GM18873 (cell line): ENCODE measurements around the gene HIPK4.
A peak's percentile ranks its signal among the peaks of the same experiment; 100 is the strongest.
"Not testable (repeated sequence)": the region's sequence is repeated elsewhere in the genome, so short reads cannot be mapped to it uniquely, and the experiment has no call there.

Source experiments
- ATAC-seq: cut with Tn5 transposase; IDR thresholded peaks from one replicate; pipeline ENCODE4 v1.9.1; 2021; ENCODE audit warnings: mild to moderate bottlenecking, moderate library complexity, moderate number of reproducible peaks; ENCODE audit not compliant: unreplicated experiment, low FRiP score

HIPK4 gene

GRCh38 chr19:40418040-40418439 lies 28.1 kb upstream of the HIPK4 start:
- no peak for ATAC-seq

GRCh38 chr19:40417643-40417981 lies 27.6 kb upstream of the HIPK4 start:
- ATAC-seq: no peak

GRCh38 chr19:40416918-40417642 lies 27.1 kb upstream of the HIPK4 start:
- ATAC-seq: no peak

DNA sequence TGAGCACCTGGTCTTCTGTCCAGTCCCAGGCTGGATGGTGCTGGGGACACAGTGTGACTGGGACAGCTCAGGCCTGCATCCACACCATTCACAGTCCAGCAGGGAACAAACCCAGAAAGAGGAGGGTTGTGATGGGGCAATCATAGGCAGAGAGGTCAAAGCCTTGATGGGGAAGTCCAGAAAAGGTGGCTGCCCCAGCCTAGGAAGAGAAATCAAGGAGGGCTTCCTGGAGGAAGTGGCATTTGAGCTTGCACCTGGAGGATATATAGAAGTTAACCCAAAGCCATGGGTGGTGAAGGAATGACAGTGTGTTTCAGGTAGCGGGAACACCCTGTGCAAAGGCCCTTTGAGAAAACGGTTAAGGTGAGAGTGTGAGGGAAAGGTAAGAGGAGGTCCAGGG lies 25.8 kb upstream of the HIPK4 start:
- no peak for ATAC-seq

- ATAC-seq: no peak
These were observed 24.9 kb upstream of the HIPK4 start for GRCh38 chr19:40414542-40415535.

DNA sequence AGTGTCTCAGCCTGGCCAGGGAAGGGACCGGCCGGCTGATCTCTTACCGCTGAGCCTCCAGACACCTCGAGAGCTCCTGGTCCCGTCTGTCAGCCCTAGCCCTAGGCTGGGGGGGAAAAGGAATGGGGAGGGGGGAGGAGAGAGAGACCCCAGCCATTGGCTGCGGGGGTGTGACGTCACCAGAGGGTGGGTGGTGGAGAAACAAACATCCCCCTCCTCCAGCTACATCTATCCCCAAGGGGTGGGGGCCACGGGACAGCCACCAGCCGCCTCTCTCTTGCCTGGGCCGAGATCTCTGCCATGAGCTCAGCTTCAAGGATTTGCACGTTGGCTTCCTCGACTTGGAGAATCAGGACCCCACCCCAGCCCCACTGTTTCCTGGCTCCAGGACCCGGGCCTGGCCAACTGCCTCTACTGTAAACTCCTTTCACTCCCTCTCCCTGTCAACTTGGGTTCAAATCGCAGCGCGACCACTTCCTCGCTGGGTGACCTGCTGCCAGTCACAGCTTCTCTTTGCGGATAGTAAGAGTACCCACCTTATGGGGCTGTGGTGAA lies 23.4 kb upstream of the HIPK4 start, which contains the start of gene PRX:
TSS of gene PRX (minus strand) at position 88 of the 555 bp plus-strand sequence. CDS start 5,446 bp downstream, outside the sequence.
- ATAC-seq: no peak

DNA sequence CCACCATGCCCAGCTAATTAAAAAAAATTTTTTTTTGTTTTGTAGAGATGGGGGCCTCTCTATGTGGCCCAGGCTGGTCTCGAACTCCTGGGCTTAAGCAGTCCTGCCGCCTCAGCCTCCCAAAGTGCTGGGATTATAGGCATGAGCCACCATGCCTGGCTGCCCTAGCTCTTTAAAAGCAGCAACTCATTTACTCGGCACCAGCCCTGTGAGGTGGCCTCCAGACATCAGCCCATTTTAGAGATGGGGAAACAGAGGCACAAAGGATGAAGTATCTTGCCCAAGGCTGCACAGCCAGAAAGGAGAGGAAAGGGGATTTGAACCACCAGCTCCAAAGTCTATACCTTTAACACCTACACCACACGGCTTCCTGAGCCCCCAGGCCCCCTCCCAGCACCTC lies 22.9 kb upstream of the HIPK4 start:
- no peak for ATAC-seq

GRCh38 chr19:40411958-40412499 lies 22.0 kb upstream of the HIPK4 start:
- ATAC-seq: no peak

- ATAC-seq: no peak
These were observed 21.3 kb upstream of the HIPK4 start for GRCh38 chr19:40411125-40411842.

DNA sequence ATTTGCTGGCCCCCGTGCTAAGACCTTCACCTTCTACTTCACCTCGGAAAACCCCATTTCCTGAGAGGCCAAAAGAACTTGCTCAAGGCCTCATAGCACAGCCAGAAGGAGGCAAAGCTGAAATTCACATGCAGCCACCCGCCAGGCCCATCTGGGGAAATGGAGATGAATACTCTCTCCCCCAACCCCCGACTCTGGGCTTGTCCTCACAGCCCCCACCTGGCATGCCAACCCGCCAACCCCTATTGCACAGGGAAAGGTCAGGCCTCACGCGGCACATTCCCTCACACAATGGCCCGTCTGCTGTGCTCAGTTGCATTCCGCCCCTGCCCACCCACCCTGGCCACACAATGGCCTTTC lies 20.0 kb upstream of the HIPK4 start:
- ATAC-seq: no peak

DNA sequence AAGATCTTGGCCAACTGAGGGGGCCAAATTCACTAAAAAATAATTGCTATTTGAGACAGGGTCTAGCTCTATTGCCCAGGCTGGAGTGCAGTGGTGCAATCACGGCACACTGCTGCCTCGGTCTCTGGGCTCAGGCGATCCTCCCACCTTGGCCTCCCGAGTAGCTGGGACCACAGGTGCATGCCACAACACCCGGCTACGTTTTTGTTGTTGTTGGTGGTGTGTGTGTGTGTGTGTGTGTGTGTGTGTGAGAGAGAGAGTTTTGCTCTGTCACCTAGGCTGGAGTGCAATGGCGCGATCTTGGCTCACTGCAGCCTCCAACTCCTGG lies 18.6 kb upstream of the HIPK4 start:
- ATAC-seq: not testable (repeated sequence)

- ATAC-seq: no peak
These were observed 18.0 kb upstream of the HIPK4 start for GRCh38 chr19:40407714-40408597.

GRCh38 chr19:40403262-40403984 lies 13.4 kb upstream of the HIPK4 start:
- ATAC-seq: peak; percentile 38

DNA sequence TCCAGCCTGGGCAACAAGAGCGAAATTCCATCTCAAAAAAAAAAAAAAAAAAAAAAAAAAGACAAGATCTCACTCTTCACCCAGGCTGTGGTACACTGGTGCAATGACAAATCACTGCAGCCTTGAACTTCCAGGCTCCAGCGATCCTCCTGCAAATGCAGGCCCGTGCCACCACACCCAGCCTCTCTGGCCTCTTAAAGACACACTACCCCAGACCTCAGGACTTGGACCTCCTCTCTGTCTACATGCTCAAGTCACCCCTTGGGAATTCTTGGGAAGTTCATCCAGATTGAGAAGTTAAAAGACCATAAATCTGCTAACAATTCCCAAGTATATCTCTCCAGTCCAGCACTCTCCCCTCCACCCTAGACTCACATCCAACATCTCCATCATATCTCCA lies 10.6 kb upstream of the HIPK4 start:
- ATAC-seq: no peak

DNA sequence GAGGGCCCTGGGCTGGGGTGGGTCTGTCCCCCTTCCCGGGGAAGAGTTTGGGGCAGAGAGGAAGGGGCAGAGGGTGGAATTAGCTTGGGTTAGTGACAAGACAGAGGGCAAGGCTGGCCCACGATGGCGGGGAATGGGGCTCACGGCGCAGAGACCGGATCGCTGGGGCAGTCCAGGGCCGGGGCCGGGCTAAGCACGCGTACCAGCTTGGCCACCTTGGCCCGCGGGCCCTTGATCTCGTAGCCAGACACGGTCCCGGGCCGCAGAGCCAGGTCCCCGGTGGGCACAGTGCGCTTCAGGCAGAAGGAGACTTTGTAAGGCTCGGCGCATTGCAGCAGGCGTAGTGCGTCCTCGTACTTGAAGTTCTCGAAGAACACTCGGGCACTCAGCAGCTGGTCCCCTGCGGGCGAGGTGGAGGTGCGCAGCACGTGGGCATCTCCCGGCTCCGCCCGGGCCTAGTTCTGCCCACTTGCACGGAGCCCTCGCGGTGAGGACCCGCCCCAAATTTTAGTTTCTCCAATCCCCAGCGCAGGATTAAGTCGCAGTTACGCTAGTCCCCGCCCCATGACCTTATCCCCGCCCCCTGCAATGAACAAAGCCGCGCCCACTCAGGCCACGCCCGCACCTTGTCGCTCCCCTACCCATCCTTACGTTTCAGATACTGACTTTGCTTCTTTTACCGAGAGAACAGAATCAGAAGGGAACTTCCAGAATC lies 8.6 kb upstream of the HIPK4 start:
- ATAC-seq: no peak

DNA sequence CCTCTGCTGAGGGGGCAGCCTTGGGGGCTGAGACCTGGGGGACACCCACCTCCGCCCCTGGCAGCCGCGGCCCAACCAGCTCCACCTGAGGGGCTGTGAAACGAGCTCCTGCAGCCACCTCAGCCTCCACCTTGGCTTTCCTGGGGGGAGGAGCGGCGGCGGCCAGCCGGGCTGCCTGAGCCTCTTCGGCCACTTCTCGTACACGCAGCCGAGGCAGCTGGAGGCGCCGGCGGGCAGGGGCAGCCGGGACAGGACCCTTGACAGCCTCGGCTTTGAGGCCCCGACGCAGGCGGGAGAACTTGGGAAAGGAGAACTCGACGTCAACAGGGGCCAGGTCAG lies 7.6 kb upstream of the HIPK4 start:
- ATAC-seq: no peak

- ATAC-seq: no peak
These were observed 7.0 kb upstream of the HIPK4 start for GRCh38 chr19:40396886-40397567.

DNA sequence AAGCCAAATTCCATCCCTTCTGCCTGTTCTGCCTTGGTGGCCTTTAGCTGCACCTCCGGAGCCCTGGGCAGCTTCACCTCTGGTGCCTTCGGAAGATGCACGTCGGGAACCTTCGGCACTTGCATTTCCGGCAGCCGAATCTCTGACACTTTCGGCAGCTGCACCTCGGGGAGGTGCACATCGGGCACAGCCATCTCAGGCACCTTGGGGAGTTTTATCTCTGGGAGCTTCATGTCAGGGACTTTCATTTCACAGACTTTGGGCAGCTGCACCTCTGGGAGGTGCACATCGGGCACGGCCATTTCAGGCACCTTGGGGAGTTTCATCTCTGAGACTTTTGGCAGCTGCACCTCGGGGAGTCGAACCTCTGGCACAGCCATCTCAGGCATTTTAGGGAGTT lies 6.0 kb upstream of the HIPK4 start:
- no peak for ATAC-seq
